HG03378 (cell line): ENCODE data around the gene SHISA3.

ENCODE experiments used
- ATAC-seq: cut with Tn5 transposase; IDR thresholded peaks from one replicate; pipeline ENCODE4 v1.9.1; 2021; ENCODE audit warnings: mild to moderate bottlenecking, moderate library complexity; ENCODE audit not compliant: unreplicated experiment

The SHISA3 gene

GRCh38 chr4:42391355-42391664, 6.0 kb upstream of the SHISA3 start:
- no peak for ATAC-seq

GRCh38 chr4:42391981-42392380, 5.3 kb upstream of the SHISA3 start:
- ATAC-seq: no peak

- ATAC-seq: no peak
Observed at GRCh38 chr4:42392436-42392835, 4.9 kb upstream of the SHISA3 start.

- ATAC-seq: no peak
Observed at GRCh38 chr4:42395595-42395994, 1.7 kb upstream of the SHISA3 start.

- ATAC-seq: no peak
Observed at GRCh38 chr4:42396361-42396751, 932 bp upstream of the SHISA3 start.

GRCh38 chr4:42397635-42398170, 415 bp downstream of the SHISA3 start:
- ATAC-seq: peak; percentile 34

- peak; percentile 22 for ATAC-seq
Observed at GRCh38 chr4:42398171-42398870, 1.0 kb downstream of the SHISA3 start.

GRCh38 chr4:42398871-42399331, 1.6 kb downstream of the SHISA3 start:
- no peak for ATAC-seq

GRCh38 chr4:42399393-42399792, 2.1 kb downstream of the SHISA3 start:
- no peak for ATAC-seq

- ATAC-seq: no peak
Observed at GRCh38 chr4:42401171-42401570, 3.9 kb downstream of the SHISA3 start.

GRCh38 chr4:42404001-42404400, 6.7 kb downstream of the SHISA3 start:
- no peak for ATAC-seq

- no peak for ATAC-seq
Observed at GRCh38 chr4:42410446-42410845, 13.2 kb downstream of the SHISA3 start.

- no peak for ATAC-seq
Observed at GRCh38 chr4:42411803-42412202, 14.5 kb downstream of the SHISA3 start.

- no peak for ATAC-seq
Observed at GRCh38 chr4:42412251-42412650, 15.0 kb downstream of the SHISA3 start.

GRCh38 chr4:42415281-42415680, 18.0 kb downstream of the SHISA3 start:
- no peak for ATAC-seq

GRCh38 chr4:42416017-42416416, 18.7 kb downstream of the SHISA3 start:
- no peak for ATAC-seq

- ATAC-seq: no peak
Observed at GRCh38 chr4:42417550-42417949, 20.3 kb downstream of the SHISA3 start.

- no peak for ATAC-seq
Observed at GRCh38 chr4:42420140-42420539, 22.9 kb downstream of the SHISA3 start.

GRCh38 chr4:42425146-42426065, 28.1 kb downstream of the SHISA3 start:
- ATAC-seq: no peak

- ATAC-seq: no peak
Observed at GRCh38 chr4:42428036-42428435, 30.7 kb downstream of the SHISA3 start.

GRCh38 chr4:42436928-42437565, 39.8 kb downstream of the SHISA3 start:
- no peak for ATAC-seq
